C4-2B (cell line): ENCODE results near the gene REXO5.

Experiments
- H3K27ac ChIP-seq: fragments of 450-650 bp; 2 replicates; pipeline ENCODE4 v1.5.1; 2017
- ZFX ChIP-seq: fragments of 450-650 bp; IDR thresholded peaks from 2 replicates; pipeline ENCODE4 v1.6.1; 2017
- TF ChIP-seq, protein P1 (sequence below): fragments of 450-650 bp; conservative IDR thresholded peaks from 2 replicates; pipeline ENCODE4 v1.5.1; 2017; ENCODE audit warnings: mild to moderate bottlenecking

REXO5 gene

DNA sequence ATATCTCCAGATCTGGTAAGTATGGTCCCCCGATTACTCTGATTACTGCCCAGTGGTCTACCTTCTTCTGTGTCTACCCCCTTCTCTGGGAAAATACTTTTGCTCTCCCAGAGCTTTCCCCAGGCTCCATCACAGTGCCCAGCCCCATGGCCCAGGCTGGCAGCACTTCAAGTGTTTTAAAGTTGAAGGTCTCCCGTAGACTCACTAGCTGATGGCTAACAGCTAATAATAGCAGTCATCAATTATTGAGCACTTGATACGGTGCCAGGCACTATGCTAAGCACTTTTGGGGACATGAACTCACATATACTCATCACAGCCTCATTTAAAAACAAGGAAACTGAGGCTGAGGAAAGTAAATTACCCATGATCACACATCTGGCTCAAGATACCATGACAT lies 60.5 kb downstream of the REXO5 start:
- H3K27ac ChIP-seq, result no peak overlapping the region
- no peak for TF ChIP-seq ZFX
- TF ChIP-seq, protein P1, sequence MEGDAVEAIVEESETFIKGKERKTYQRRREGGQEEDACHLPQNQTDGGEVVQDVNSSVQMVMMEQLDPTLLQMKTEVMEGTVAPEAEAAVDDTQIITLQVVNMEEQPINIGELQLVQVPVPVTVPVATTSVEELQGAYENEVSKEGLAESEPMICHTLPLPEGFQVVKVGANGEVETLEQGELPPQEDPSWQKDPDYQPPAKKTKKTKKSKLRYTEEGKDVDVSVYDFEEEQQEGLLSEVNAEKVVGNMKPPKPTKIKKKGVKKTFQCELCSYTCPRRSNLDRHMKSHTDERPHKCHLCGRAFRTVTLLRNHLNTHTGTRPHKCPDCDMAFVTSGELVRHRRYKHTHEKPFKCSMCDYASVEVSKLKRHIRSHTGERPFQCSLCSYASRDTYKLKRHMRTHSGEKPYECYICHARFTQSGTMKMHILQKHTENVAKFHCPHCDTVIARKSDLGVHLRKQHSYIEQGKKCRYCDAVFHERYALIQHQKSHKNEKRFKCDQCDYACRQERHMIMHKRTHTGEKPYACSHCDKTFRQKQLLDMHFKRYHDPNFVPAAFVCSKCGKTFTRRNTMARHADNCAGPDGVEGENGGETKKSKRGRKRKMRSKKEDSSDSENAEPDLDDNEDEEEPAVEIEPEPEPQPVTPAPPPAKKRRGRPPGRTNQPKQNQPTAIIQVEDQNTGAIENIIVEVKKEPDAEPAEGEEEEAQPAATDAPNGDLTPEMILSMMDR, result no peak

DNA sequence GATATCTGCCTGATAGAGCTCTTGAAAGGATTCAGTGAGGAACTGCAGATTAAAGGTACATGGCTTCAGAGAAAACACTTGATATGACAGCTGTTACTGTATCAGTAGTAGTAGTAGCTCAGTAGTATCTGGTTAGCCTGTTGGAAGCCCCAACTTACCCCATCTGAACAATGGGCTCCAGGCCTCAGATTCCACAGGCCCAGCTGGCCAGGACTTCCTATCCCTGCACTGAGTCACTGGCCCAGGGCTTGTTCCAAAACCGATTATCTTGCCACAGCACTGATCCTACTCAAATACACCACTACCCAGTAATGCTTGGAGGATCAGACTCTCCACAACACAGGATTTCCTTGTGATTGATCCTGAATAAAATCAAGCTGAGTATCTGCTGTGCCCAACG lies 61.3 kb downstream of the REXO5 start:
- no peak overlapping the region for H3K27ac ChIP-seq
- no peak for TF ChIP-seq ZFX
- TF ChIP-seq, protein P1, result no peak

DNA sequence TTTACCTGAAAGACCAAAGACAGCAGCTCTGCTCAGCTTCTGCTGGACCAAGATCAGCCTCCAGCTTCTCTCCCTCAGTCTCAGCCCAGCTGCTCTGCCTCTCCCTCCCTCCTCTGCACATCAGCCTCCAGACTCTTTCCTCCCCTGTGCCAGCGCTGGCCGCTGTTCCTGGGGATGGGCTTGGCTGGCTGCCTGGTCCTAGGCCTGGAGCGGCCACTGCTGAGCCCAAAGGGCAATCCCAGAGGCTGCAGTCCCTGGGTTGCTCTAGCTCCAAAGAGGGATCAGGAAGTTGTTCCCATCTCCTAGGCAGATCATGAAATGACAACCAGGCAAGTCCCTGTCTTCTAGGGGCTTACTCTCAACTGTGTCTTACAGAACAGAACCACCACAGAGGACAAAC lies 62.6 kb downstream of the REXO5 start:
- TF ChIP-seq ZFX, result no peak
- TF ChIP-seq, protein P1, result no peak
- no peak overlapping the region for H3K27ac ChIP-seq

DNA sequence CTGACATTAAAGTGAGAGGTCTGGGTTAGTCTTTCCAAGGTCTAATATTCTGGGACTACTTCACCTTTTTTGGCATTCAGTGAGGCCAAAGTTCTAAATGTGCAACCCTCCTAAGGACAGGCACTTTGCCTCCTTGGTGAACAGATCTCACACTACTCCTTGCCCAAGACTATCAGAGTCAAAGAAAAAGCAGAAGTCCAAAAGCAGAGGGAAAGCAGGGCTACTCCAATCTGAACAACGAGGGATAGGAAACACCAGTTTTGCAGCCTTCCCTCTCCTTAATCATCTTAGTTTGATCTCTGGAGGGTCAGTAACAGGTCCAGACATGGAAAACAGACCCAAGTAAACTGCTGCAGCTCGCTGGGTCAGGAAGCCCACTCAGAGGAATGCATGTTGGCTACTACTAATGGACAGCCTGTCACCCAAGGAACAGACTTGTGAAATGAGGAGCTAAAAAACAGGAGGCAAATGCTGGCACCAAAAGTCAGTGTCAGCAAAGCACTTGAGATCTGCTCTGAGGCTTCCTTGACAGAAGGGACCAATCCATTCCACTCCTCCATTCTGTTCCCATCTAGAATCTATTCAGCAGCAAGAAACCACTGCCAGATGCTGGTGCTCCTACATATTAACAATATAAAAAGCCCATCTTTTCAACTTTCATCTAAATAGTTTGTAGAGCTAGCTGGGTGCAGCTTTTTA lies 63.9 kb downstream of the REXO5 start:
- TF ChIP-seq, protein P1, result no peak
- no peak for TF ChIP-seq ZFX
- no peak overlapping the region for H3K27ac ChIP-seq

DNA sequence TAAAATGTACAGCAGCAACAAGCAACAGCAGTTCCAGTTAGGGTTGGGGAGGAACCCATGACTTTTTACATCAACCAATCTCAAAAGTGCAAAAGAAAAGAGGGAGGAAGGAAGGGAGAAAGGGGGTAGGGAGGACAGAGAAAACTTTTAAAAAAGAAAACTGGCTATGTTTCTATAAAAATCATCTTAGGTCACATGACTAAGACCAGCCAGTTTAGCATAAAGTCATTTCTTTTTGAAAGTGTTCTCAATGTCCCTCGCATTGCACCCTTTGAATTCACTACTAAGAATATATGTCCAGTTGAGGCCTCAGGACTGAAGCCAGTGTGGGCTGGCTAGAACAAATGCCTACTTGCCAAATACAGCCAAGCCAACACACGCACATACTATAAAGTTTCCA lies 64.9 kb downstream of the REXO5 start:
- TF ChIP-seq ZFX, result no peak
- TF ChIP-seq, protein P1, result no peak

DNA sequence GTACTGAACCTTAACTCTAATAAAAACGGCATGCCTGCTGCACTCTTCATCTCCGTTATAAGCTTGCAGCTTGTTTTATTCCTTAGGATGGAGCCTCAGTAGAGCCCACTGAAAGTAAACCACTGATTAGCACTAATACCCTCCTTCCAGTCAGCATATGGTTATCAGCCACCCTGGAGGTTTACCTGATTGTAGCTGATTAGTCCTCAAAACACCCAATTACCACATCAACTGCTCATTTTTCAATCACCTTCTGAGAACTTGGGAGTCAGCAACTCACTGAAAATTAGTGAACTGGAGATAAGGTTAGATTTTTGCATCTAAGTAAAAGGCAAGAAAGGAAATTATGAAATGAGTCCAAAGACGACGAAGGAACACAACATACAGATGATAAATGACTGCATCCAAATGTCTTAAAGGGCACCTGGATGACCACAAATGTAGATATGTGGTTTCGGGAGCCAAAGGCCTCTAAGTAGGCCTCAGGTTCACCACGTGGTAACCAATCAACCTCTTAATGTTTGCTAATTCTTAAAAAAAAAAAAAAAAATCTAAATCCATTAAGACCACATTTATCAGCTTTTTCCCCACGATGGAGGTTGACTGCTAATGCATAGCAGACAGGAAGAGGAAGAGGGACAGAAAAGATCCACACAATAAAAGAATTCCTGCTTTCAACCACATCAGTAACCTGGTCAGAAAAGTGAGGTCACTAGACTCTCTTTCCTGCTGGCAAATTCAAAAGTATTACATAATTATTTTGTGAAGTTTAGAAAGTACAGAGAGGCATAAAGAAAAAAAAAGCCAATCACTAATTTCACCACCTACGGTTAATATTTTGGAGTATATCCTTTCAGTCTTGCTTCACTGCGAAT lies 65.9 kb downstream of the REXO5 start:
- no peak overlapping the region for H3K27ac ChIP-seq
- TF ChIP-seq ZFX, result no peak
- TF ChIP-seq, protein P1, result no peak

More for the DNA sequence above, 64.9 kb downstream of the REXO5 start:
- no peak overlapping the region for H3K27ac ChIP-seq

DNA sequence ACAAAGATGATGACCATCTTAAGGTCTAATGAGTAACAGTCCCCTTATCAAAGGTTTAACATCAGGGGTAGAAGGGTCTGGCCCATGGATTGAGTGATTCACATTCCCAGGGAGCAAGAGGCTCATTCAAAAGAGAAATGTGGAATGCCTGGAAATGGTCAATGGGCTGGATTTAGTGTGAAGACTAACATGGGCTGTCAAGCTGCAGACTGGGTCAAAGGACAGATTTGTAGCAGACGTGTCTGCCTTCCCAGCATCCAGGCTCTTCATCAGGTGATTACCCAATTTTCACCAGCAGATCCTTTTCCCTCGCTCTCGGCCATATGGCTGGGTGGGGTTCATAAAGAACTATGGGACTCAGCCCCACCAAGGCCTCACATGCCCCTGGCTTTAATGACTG lies 67.0 kb downstream of the REXO5 start:
- no peak overlapping the region for H3K27ac ChIP-seq
- TF ChIP-seq ZFX, result no peak
- TF ChIP-seq, protein P1, result no peak
